ENCODE data around the gene TAGAP. TPM values are rescaled to one million over a fixed set of nuclear protein-coding genes. Genes with fewer than 3 reads are reported as not detected.
"Not testable (repeated sequence)": the region's sequence is repeated elsewhere in the genome, so short reads cannot be mapped to it uniquely, and the experiment has no call there.

TAGAP gene
- total RNA-seq, 4 donors from 2014 or later, result 1.0 to 4.3 (median 1.9) TPM

- ATAC-seq, result no peak
- WGBS, 2 donors (ENCODE audit: low coverage in 1 of 2), result 80% methylated on average over 2 of the region's 17 CpGs; no CpG with 5 or more reads in 1 of the 2 donors
- Histone ChIP-seq H3K36me3 (peaks cover 0 to 5% of the 10 kb centered on the region in 2 donors), H3K4me1 (no peaks in the 10 kb centered on the region), H3K9me3 (no peaks in the 10 kb centered on the region), H3K27me3 (no peaks in the 10 kb centered on the region), H3K27ac (no peak overlapping the region), H3K4me3 (no peak overlapping the region)
- TF ChIP-seq CTCF (IDR thresholded peaks at IDR 0.05) (no peak), POLR2A (IDR thresholded peaks at IDR 0.05) (no peak), POLR2AphosphoS5 (IDR thresholded peaks at IDR 0.05) (no peak), EP300 (IDR thresholded peaks at IDR 0.05) (no peak)
Observed at GRCh38 chr6:159035891-159036290, 8.9 kb downstream of the TAGAP start.

- H3K9me3 ChIP-seq, result no peaks in the 10 kb centered on the region
- TF ChIP-seq POLR2AphosphoS5 (IDR thresholded peaks at IDR 0.05) (no peak), EP300 (IDR thresholded peaks at IDR 0.05) (no peak), CTCF (IDR thresholded peaks at IDR 0.05) (no peak), POLR2A (IDR thresholded peaks at IDR 0.05) (no peak)
- H3K27me3 ChIP-seq, result no peaks in the 10 kb centered on the region
- WGBS, 2 donors (ENCODE audit: low coverage in 1 of 2), result 83 to 100% methylated on average over 2 to 11 of the region's 11 CpGs
- H3K4me3 ChIP-seq, result no peak overlapping the region
- H3K36me3 ChIP-seq, result peaks cover 0 to 5% of the 10 kb centered on the region in 2 donors
- no peaks in the 10 kb centered on the region for H3K4me1 ChIP-seq
- ATAC-seq, result no peak
- H3K27ac ChIP-seq, result no peak overlapping the region
Observed at GRCh38 chr6:159033160-159034049, 11.4 kb downstream of the TAGAP start.

- TF ChIP-seq CTCF (IDR thresholded peaks at IDR 0.05) (no peak), EP300 (IDR thresholded peaks at IDR 0.05) (no peak), POLR2AphosphoS5 (IDR thresholded peaks at IDR 0.05) (no peak), POLR2A (IDR thresholded peaks at IDR 0.05) (no peak)
- Histone ChIP-seq H3K4me1 (no peaks in the 10 kb centered on the region), H3K36me3 (peaks cover 0 to 5% of the 10 kb centered on the region in 2 donors), H3K27ac (no peak overlapping the region), H3K4me3 (no peak overlapping the region), H3K27me3 (no peaks in the 10 kb centered on the region), H3K9me3 (no peaks in the 10 kb centered on the region)
- no peak for ATAC-seq
- 39 to 69% methylated on average over 3 to 4 of the region's 5 CpGs for WGBS, 2 donors (ENCODE audit: low coverage in 1 of 2)
Observed at GRCh38 chr6:159031846-159032245, 12.9 kb downstream of the TAGAP start.

DNA sequence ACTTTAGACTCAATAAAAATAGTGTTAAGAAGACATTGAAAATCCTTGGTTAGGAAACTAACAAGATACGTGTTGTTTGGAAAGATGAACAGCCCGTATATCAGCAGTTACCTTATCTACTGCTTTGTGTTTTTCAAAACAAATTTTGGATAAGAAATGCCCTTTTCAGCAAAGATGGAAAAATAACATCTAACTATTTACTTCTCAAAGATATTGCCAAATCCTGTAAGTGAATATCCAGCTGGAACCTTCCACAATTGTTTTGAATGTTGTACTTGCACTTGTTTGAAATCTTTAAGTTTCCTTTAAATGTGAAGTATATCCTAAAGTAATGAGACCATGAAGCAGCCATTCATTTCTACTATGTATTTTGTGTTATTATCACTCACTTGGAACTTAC, 14.6 kb downstream of the TAGAP start:
- TF ChIP-seq POLR2A (IDR thresholded peaks at IDR 0.05), result no peak
- TF ChIP-seq POLR2AphosphoS5 (IDR thresholded peaks at IDR 0.05), result no peak
- no peak for TF ChIP-seq CTCF (IDR thresholded peaks at IDR 0.05)
- 82 to 83% methylated on average over 2 of the region's 2 CpGs for WGBS, 2 donors (ENCODE audit: low coverage in 1 of 2)
- no peaks in the 10 kb centered on the region for H3K27me3 ChIP-seq

GRCh38 chr6:159025224-159025623, 19.6 kb downstream of the TAGAP start:
- not testable (repeated sequence) for H3K4me3 ChIP-seq, ATAC-seq, H3K36me3 ChIP-seq, H3K27me3 ChIP-seq, H3K27ac ChIP-seq, H3K4me1 ChIP-seq
- 46 to 100% methylated on average over 1 of the region's 1 CpG for WGBS, 2 donors (ENCODE audit: low coverage in 1 of 2)
- peaks cover 0 to 25% (median 0%) of the 10 kb centered on the region in 3 donors for H3K9me3 ChIP-seq

More for the DNA sequence above, 14.6 kb downstream of the TAGAP start:
- ATAC-seq, result no peak
- Histone ChIP-seq H3K9me3 (peaks cover 0 to 13% (median 0%) of the 10 kb centered on the region in 3 donors), H3K36me3 (no peaks in the 10 kb centered on the region), H3K27ac (no peak overlapping the region), H3K4me3 (no peak overlapping the region), H3K4me1 (no peaks in the 10 kb centered on the region)
